K562 treated with DMSO at 1 percent for 12 hours (cell line): ENCODE data around the gene ZNF142. TPM values are rescaled to one million over a fixed set of nuclear protein-coding genes. Genes with fewer than 3 reads are reported as not detected.

Source experiments
- total RNA-seq: library from RNA; unstranded; fragments of 300-600 nt; gene quantifications from 2 replicates; pipeline ENCODE4 v1.2.3, GENCODE V29; 2022; ENCODE audit not compliant: insufficient read depth

Gene ZNF142, protein sequence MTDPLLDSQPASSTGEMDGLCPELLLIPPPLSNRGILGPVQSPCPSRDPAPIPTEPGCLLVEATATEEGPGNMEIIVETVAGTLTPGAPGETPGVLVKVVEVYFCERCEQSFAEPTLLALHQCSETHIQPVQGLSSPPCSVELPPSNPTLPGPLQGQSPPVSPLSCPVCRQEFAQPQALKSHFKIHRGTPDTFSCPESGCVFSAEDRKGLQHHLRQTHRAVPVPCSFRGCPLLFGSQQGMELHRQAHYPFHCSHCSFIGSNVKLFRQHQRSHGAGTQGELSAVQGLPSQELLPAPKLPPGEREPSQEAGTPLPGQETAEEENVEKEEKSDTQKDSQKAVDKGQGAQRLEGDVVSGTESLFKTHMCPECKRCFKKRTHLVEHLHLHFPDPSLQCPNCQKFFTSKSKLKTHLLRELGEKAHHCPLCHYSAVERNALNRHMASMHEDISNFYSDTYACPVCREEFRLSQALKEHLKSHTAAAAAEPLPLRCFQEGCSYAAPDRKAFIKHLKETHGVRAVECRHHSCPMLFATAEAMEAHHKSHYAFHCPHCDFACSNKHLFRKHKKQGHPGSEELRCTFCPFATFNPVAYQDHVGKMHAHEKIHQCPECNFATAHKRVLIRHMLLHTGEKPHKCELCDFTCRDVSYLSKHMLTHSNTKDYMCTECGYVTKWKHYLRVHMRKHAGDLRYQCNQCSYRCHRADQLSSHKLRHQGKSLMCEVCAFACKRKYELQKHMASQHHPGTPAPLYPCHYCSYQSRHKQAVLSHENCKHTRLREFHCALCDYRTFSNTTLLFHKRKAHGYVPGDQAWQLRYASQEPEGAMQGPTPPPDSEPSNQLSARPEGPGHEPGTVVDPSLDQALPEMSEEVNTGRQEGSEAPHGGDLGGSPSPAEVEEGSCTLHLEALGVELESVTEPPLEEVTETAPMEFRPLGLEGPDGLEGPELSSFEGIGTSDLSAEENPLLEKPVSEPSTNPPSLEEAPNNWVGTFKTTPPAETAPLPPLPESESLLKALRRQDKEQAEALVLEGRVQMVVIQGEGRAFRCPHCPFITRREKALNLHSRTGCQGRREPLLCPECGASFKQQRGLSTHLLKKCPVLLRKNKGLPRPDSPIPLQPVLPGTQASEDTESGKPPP (N-terminal part only)
- total RNA-seq = 2.5 and 14.3 TPM in 2 replicates

DNA sequence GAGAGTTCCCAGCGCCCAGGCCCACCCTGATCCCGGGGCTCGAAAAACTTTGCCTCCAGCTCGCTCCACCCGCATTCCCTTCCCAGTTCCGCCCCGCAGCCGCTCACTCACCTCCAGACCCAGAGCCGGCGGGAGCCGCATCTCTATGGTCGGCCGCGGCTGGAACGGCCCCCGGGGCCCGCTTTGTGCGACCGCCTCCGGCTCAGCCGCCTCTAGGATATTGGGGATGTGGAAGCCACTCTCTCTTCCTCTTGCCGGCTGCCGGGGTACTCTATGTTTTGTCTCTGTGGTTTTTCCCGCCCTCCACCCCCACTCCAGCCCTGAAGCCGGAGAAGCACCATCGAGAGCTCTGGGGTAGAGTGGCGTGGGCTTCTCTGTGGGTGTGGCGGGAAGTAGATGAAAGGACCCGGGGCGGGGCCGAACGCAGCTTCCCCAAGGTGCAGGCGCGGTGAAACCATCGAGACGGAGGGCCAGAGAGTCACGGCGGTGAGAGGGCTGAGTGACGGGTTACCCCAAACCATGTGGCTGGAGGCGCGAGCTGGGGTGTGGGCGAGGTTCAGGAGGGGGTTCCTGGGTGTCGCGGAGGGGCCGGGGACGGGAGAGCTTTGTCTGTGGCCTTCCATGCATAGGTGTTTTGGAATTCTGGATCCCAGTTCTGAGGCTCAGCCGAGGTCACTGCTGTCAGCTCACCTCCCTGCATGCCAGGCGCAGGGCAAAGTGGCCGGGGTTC lies at the start of gene ZNF142, which contains the start of gene BCS1L:
ZNF142 (minus strand) TSS at position 366 of the 730 bp plus-strand sequence. CDS start 3,194 bp downstream, outside the sequence.
BCS1L (plus strand) TSS at position 426 of the 730 bp plus-strand sequence. CDS start 1,305 bp downstream, outside the sequence.

DNA sequence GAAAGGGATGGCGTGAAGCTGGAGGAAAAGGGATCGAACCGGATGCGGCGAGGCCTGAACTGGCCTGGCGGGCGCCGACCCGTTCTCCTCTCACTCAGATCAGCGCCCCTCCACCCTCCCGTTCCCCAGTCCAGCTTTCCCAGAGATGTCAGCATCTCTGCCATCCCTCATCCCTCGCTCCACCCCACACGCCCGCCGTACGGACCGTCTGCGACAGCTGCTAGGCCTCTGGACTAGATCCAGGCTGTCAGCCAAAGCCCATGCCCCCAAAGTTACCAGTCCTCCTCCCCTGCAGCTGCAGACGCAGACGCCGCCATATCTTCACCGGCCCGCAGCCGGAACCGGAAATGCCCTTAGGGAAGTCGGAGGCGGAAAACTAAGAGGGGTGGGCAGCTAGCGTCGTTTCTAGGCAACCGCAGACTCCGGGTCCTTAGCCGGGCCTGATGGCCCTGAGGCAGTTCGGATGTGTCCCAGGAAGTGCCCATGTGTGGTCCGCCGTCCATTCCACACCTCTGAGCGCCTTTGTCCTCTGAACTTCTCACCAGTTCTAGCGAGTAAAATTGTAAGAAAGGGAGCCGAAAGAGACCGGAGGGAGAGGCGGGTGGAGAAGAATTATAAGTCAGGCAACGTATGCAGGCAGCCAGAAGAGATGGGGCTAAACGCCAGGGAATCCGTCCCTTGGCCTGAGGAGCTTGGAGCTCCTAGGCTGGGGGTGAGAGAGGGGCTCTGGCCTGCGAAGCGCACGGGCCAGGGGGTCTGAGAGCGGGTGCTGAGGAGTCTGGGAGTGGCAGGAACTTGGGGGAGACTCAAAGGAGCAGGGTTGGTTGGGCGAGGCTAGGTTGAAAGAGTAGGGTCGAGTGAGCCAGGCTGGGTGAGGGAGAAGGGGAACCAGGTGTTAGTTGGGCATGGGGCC lies 12.5 kb upstream of the ZNF142 start, which contains the start of the genes RNF25 and STK36:
RNF25 (minus strand) TSS at position 349 of the 913 bp plus-strand sequence; CDS start at position 317, 32 bp downstream.
STK36 (plus strand) TSS at position 433 of the 913 bp plus-strand sequence. CDS start 744 bp downstream, outside the sequence.

DNA sequence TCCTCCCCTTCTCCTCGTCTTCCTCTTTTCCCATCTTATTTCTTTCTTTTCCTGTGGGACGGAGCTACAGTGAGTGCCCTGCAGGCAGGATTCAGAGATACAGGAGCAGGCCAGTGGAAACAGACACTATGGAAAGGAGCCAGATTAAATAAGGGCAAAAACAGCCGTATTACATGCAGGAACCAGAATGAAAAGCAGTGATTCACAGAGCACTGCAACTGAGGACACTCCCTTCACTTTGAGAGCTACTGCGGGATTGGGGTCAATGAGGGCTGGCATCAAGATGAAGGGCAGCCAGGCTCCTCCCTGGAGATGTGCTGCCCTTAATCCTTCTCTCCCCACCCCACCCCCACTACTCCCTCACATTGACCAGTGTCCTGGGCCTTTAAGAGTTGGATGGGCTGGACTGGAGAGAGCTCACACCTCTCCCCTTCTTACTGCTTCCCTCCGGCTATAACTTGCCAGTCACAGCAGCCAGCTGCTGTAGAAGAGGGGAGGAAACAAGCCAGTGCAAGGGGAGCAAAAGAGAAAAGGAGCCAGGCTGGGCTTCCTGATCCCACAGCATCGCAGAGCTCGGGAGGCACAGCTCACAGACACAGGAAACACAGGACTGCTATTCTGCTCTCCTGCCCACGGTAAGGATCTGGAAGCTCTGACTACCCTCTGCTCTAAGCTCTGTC lies 51.8 kb downstream of the ZNF142 start, which contains the start of gene PLCD4:
PLCD4 (plus strand) TSS at position 464 of the 680 bp plus-strand sequence. CDS start 7,841 bp downstream, outside the sequence.

Other genes starting within 250 kb of the ZNF142 start
- gene VIL1, start 240.5 kb downstream of the ZNF142 start, total RNA-seq = 0.65 and 0.74 TPM in 2 replicates
- 0.68 and 4.9 TPM in 2 replicates for gene USP37, start 91.3 kb downstream of the ZNF142 start, total RNA-seq
- gene CNOT9, start 90.8 kb downstream of the ZNF142 start, total RNA-seq = 8.1 and 30.9 TPM in 2 replicates
- 0.31 TPM in 1 of 2 replicates, not detected in the other for gene PLCD4, start 51.7 kb downstream of the ZNF142 start, total RNA-seq
- gene BCS1L, start 60 bp upstream of the ZNF142 start, total RNA-seq = 23.2 TPM in 2 replicates
- 22.6 and 38.6 TPM in 2 replicates for gene RNF25, start 12.4 kb upstream of the ZNF142 start, total RNA-seq
- gene STK36, start 12.5 kb upstream of the ZNF142 start, total RNA-seq = 4.2 and 6.8 TPM in 2 replicates
- gene TTLL4, start 51.2 kb upstream of the ZNF142 start, total RNA-seq = 28.0 and 54.8 TPM in 2 replicates
- not detected in 2 replicates for gene CYP27A1, start 122.5 kb upstream of the ZNF142 start, total RNA-seq
- not detected in 2 replicates for gene PRKAG3, start 172.2 kb upstream of the ZNF142 start, total RNA-seq
- gene WNT6, start 200.2 kb upstream of the ZNF142 start, total RNA-seq = not detected in 2 replicates
- not detected in 2 replicates for gene WNT10A, start 221.2 kb upstream of the ZNF142 start, total RNA-seq